GM21576 (cell line): ENCODE data around the gene RFX8.
"Not testable (repeated sequence)": the region's sequence is repeated elsewhere in the genome, so short reads cannot be mapped to it uniquely, and the experiment has no call there.

ENCODE experiments used
- ATAC-seq: cut with Tn5 transposase; IDR thresholded peaks from one replicate; pipeline ENCODE4 v1.9.1; 2021; ENCODE audit warnings: mild to moderate bottlenecking, moderate library complexity; ENCODE audit not compliant: unreplicated experiment

Gene RFX8

GRCh38 chr2:101354420-101355311, 120.2 kb downstream of the RFX8 start:
- ATAC-seq: no peak

- not testable (repeated sequence) for ATAC-seq
These were observed 122.3 kb downstream of the RFX8 start for GRCh38 chr2:101352631-101353030.

- ATAC-seq: no peak
These were observed 123.7 kb downstream of the RFX8 start for GRCh38 chr2:101351207-101351606.

GRCh38 chr2:101349893-101350662, 124.8 kb downstream of the RFX8 start:
- ATAC-seq: no peak

- ATAC-seq: no peak
These were observed 126.0 kb downstream of the RFX8 start for GRCh38 chr2:101348883-101349282.
